Measurements from ENCODE around the gene NECAB3.

DNA sequence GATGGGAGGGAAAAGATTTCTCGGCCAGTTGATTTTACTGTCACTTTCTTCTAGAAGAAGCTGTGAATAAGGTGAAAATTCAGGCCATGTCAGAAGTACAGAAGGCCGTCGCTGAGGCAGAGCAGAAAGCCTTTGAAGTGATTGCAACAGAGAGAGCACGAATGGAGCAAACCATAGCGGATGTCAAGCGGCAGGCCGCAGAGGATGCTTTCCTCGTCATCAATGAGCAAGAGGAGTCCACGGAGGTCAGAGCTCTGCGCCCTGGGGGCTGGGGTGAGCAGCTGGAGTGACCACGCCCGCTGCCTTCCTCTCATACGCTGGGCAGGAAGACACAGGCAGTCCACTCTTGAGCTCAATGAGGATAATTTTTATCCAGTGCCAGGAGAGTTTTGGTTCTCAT, 33.9 kb downstream of the NECAB3 start:
- TF ChIP-seq CTCF (IDR thresholded peaks at IDR 0.05; ENCODE audit: low read depth, low read length, poor library complexity, severe bottlenecking) (no peak), EZH2phosphoT487 (IDR thresholded peaks at IDR 0.05; ENCODE audit: borderline replicate concordance, low read length) (no peak)

Measured in DOHH2 (cell line).